HG03520 (cell line): ENCODE results near the gene SNX17.
A peak's percentile ranks its signal among the peaks of the same experiment; 100 is the strongest.
"Not testable (repeated sequence)": the region's sequence is repeated elsewhere in the genome, so short reads cannot be mapped to it uniquely, and the experiment has no call there.

Experiments used
- ATAC-seq: cut with Tn5 transposase; IDR thresholded peaks from one replicate; pipeline ENCODE4 v1.9.1; 2021; ENCODE audit warnings: mild to moderate bottlenecking, moderate library complexity; ENCODE audit not compliant: unreplicated experiment

SNX17 gene

GRCh38 chr2:27393225-27393624 is 22.8 kb downstream of the SNX17 start:
- ATAC-seq = no peak

DNA sequence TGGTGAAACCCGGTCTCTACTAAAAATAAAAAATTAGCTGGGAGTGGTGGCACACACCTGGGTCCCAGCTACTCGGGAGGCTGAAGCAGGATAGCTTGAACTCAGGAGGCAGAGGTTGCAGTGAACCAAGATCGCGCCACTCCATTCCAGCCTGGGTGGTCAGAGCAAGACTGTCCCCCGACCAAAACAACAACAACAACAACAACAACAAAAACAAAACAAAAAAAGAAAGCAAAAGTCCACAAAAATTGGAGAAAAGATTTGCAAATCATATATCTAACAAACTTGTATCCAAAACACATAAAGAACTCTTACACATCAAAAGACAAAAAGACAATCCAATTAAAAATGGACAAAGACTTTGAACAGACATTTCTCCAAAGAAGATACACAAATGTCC is 28.5 kb downstream of the SNX17 start:
- ATAC-seq = no peak

- no peak for ATAC-seq
Observed at GRCh38 chr2:27400348-27401135, 30.1 kb downstream of the SNX17 start.

- ATAC-seq = no peak
Observed at GRCh38 chr2:27407798-27408491, 37.5 kb downstream of the SNX17 start.

DNA sequence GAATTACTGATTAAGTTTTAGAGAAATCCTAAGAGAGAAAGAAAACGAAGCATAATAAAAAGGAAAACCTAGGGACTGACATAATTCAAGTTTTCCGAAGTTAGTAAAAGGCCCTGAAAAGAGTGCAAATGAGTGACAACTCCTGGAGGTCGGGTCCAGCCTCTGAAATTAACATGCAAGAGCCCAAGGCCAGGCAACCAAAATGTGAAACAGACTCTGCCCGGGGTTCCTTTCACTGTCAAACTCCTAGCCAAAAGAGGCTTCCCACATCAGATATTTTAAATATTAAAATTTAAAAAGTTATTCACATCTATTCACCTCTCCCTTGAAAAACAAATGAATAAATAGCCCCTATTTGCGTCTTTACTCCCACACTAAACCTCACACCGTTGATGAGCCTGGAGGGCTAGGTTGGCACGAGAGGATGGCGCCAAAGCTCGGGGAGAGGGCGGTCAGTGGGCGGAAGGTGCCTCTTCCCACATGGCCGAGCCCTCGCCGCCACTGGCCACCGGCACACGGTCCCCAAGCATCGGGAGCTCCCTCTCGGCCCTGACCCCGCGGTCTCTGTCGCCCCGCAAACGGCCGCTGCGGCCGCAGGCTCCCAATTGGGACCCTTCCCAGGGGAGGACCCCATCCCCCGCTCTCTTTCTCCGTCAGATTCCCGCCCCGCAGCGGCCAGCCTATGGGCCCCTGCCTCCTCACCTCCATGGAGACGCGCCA is 38.3 kb downstream of the SNX17 start:
- ATAC-seq = no peak

DNA sequence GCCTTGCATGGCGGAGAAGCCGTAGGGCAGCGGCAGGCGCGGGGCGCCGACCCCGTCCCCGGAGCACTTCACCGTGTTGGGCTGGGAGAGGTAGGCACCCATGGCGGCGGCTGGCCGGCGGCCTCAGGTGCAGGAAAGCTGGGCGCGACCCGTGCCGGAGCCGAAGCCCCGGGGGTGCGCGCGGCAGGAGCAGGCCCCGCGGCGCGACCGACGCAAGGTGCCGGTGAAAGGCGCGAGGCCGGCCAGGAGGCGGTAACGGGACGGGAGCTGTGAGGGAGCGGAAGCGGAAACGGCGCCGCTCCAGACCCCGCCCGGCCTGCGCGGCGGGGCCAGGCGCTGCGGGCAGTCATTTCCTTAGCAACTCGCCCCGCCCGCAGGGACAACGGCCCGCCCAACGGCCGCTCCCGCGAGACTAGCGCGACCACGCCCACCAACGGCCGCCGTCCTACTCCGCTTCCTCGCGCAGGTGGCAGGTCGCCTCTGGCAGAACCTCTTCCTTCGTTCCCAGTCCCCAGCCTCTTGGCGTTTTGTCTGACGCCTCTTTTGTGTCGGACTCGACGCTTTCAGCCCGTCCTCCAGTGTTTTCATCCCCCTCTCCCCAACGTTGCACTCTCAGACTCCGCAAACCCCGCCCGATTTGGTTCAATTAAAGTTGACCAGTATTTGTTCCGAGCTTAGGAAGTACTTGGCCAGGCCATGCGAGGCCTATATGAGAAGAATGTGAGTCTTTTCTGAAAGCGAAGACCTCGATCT is 39.1 kb downstream of the SNX17 start, which contains the start of gene PPM1G:
Gene PPM1G (minus strand): TSS at position 271 of the 753 bp plus-strand sequence. CDS start 169 bp downstream, at position 102.
- ATAC-seq = peak; percentile 92

DNA sequence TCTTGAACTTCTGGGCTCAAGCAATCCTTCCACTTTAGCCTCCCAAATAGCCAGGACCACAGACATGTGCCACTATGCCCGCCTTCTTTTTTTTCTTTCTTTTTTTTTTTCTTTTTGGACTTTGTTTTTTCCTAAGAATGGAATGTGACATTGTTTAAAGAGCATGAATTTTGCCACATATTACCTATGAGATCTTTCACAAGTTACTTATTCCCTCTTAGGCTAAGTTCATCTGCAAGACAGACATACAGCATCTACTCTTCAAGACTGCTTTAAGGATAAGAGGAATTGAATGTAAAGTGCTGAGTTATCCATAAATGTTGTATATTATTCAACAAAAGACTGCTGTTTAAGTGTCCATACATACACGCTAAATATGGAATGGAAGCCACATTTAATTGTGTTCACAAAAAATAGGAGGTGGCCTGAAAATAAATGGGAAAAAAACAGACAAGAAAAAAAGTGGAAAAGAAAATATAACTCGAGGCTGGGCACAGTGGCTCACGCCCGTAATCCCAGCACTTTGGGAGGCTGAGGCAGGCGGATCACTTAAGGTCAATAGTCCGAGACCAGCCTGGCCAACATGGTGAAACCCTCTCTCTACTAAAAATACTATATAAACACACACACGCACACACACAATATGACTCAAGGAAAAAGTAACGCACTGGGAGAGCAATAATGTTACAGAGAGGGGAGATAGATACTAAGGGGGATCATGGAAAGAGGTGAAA is 42.2 kb downstream of the SNX17 start:
- ATAC-seq = no peak

DNA sequence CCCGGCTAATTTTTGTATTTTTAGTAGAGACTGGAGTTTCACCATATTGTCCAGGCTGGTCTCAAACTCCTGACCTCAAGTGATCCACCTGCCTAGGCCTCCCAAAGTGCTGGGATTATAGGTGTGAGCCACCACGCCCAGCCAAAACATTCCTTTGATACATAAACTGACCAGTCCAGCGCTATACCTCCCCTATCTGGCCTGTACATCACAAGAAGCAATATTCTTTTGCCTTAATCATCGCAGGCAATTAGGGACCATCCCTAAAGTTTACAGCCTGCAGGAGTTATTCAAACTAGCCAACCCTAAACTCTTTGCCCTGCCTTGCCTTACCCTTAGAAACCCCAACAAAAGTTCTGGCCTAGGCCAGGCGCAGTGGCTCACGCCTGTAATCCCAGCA is 45.7 kb downstream of the SNX17 start:
- ATAC-seq = no peak

DNA sequence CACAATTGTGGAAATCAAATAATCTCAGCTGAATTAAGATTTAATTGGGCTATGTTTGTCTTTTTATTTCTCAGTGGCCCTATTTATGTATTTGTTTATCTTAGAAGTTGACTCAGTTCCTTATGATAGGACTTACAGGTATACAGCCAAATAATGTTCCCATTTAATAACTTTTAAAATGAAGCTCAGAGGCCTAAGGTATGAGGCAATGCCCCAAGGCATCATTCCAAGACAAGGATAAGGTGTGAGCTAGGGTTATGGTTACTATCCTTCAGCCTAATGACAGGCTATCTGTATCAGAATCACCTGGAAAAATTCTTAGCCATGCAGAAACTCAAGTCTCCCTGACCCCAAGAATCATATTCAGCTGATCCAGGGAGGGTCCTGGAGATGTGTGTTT is 50.6 kb downstream of the SNX17 start:
- ATAC-seq = no peak

DNA sequence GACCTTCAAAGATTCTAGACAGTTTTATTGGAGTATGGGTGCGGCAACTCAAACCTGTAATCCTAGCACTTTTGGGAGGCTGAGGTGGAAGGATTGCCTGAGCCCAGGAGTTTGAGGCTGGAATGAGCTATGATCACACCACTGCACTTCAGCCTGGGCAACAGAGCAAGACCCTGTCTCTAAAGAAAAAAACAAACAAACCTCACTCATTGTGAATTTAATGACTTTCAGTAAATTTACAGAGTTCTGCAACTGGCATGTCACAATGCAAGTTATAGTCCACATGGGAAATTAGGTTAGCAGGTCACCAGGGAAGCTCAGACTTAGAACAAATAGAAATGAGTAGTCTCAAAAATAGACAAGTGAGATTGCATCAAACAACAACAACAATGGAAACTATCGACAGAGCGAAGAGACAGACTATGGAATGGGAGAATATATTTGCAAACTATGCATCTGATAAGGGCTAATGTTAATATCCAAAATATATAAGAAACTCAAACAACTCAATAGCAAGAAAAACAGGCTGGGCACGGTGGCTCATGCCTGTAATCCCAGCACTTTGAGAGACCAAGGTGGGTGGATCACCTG is 51.3 kb downstream of the SNX17 start:
- no peak for ATAC-seq

GRCh38 chr2:27422958-27423357 is 52.5 kb downstream of the SNX17 start:
- no peak for ATAC-seq

GRCh38 chr2:27425039-27425438 is 54.6 kb downstream of the SNX17 start:
- not testable (repeated sequence) for ATAC-seq
